IPS DF 4.7 (cell line): ENCODE results near the gene TSSK2.

Experiments
- DNase-seq: peaks from one replicate; pipeline ENCODE4 v3.0.0-alpha.2; 2013; ENCODE audit warnings: low spot score; ENCODE audit errors: extremely low read depth

Gene TSSK2

GRCh38 chr22:19125011-19125410 is 6.1 kb upstream of the TSSK2 start:
- no peak for DNase-seq

GRCh38 chr22:19125474-19126308 is 5.4 kb upstream of the TSSK2 start:
- DNase-seq, result no peak

- no peak for DNase-seq
Observed at GRCh38 chr22:19126309-19127273, 4.5 kb upstream of the TSSK2 start.

- DNase-seq, result no peak
Observed at GRCh38 chr22:19127329-19128008, 3.6 kb upstream of the TSSK2 start.

GRCh38 chr22:19128009-19128401 is 3.1 kb upstream of the TSSK2 start:
- DNase-seq, result no peak

GRCh38 chr22:19128946-19129727 is 2.0 kb upstream of the TSSK2 start:
- DNase-seq, result no peak

GRCh38 chr22:19129871-19130270 is 1.2 kb upstream of the TSSK2 start:
- no peak for DNase-seq

GRCh38 chr22:19131685-19132015 is 542 bp downstream of the TSSK2 start:
- DNase-seq, result no peak

- no peak for DNase-seq
Observed at GRCh38 chr22:19132153-19132552, 1.0 kb downstream of the TSSK2 start.

GRCh38 chr22:19132693-19133400 is 1.7 kb downstream of the TSSK2 start:
- DNase-seq, result no peak

GRCh38 chr22:19133561-19133960 is 2.5 kb downstream of the TSSK2 start:
- no peak for DNase-seq

GRCh38 chr22:19134176-19134831 is 3.2 kb downstream of the TSSK2 start:
- DNase-seq, result no peak

- DNase-seq, result no peak
Observed at GRCh38 chr22:19134874-19135273, 3.8 kb downstream of the TSSK2 start.

- no peak for DNase-seq
Observed at GRCh38 chr22:19136915-19137314, 5.8 kb downstream of the TSSK2 start.

- no peak for DNase-seq
Observed at GRCh38 chr22:19137384-19138216, 6.5 kb downstream of the TSSK2 start.

- DNase-seq, result no peak
Observed at GRCh38 chr22:19138217-19139000, 7.3 kb downstream of the TSSK2 start.

GRCh38 chr22:19139001-19139356 is 7.9 kb downstream of the TSSK2 start:
- DNase-seq, result no peak

- no peak for DNase-seq
Observed at GRCh38 chr22:19139974-19140373, 8.9 kb downstream of the TSSK2 start.
